Gastroesophageal sphincter (tissue), 3 donors: Measurements from ENCODE around the gene GH2.
"Not testable (repeated sequence)": the region's sequence is repeated elsewhere in the genome, so short reads cannot be mapped to it uniquely, and the experiment has no call there.

Source experiments
- EP300 ChIP-seq: sonication (generic); formaldehyde crosslinking; IDR thresholded peaks from one replicate; pipeline ENCODE4 v1.6.1; 2017; ENCODE audit warnings: antibody characterized with exemption, mild to moderate bottlenecking
- TF ChIP-seq, protein P1 (sequence below), 4 experiments: fragments of 200-600 bp in 2 of 4; fragments of 450-650 bp in 2 of 4; sonication (generic) in 1 of 4; IDR thresholded peaks; one replicate each; pipeline ENCODE4 v1.5.1; 2017 to 2019; ENCODE audit warnings: antibody characterized with exemption in 4 of 4, mild to moderate bottlenecking in 2 of 4, moderate library complexity in 2 of 4

DNA sequence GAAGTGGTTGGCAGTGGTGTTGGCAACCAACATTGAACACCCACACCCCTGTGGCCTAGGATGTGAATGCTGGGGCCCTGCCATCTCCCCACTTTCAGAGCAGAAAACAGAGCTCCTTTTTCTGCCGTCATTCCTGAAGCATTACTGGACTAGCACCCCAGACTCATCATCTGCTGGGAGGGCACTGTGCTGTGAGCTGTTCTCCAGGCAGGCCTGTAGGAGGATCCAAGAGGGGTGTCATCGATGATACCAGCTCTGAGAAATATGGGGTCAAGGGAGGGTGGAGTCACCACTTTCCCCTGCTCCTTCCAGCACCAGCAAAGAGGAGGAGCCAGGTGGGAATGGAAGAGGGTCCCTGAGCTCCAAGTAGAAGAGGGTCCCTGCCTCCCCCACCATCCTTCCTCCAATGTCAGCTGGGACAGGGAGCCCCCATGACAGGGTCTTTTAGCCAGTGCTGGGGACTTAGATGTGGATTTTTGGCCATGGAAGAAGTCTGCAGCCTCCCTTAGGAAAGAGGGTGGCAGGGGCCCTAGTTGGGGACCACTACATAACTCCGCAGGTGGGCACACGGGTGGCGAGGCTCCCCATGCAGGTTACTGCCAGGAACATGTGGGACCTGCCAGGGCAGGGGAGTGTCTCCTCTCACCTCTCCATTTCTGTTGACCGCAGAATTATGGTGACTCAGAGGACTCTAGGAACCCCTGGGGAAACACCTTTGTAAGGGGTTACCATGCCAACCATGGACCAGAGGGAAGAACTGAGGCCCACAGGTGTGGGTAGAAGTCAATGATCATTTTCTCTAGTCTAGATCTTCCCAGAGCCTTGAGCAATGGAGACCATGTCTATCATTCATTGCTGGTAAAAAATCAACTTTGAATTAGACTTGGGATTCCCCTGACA lies 17.4 kb upstream of the GH2 start:
- TF ChIP-seq, protein P1, sequence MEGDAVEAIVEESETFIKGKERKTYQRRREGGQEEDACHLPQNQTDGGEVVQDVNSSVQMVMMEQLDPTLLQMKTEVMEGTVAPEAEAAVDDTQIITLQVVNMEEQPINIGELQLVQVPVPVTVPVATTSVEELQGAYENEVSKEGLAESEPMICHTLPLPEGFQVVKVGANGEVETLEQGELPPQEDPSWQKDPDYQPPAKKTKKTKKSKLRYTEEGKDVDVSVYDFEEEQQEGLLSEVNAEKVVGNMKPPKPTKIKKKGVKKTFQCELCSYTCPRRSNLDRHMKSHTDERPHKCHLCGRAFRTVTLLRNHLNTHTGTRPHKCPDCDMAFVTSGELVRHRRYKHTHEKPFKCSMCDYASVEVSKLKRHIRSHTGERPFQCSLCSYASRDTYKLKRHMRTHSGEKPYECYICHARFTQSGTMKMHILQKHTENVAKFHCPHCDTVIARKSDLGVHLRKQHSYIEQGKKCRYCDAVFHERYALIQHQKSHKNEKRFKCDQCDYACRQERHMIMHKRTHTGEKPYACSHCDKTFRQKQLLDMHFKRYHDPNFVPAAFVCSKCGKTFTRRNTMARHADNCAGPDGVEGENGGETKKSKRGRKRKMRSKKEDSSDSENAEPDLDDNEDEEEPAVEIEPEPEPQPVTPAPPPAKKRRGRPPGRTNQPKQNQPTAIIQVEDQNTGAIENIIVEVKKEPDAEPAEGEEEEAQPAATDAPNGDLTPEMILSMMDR (IDR thresholded peaks at IDR 0.05), result not testable (repeated sequence)
- not testable (repeated sequence) for TF ChIP-seq EP300
